Neural progenitor cell (in vitro differentiated cells): ENCODE results near the gene FAF1. TPM values are rescaled to one million over a fixed set of nuclear protein-coding genes. Genes with fewer than 3 reads are reported as not detected.

ENCODE experiments used
- DNase-seq: peaks from one replicate; pipeline ENCODE4 v3.0.0-alpha.2; 2016; ENCODE audit warnings: low spot score
- H2AFZ ChIP-seq: fragments of 200-600 bp; sonication (generic); replicated peaks from 2 replicates; pipeline ENCODE4 v1.6.1; 2016; ENCODE audit warnings: antibody characterized with exemption
- H3F3A ChIP-seq: fragments of 200-600 bp; sonication (generic); 2 replicates; pipeline ENCODE4 v1.6.1; 2016; ENCODE audit warnings: antibody characterized with exemption, low read depth
- H3K27ac ChIP-seq: fragments of 200-600 bp; sonication (generic); 2 replicates; pipeline ENCODE4 v1.5.1; 2016; ENCODE audit warnings: mild to moderate bottlenecking
- H3K27me3 ChIP-seq: fragments of 200-600 bp; sonication (generic); 2 replicates; pipeline ENCODE4 v1.6.1; 2016; ENCODE audit warnings: mild to moderate bottlenecking, moderate library complexity
- H3K36me3 ChIP-seq: fragments of 200-600 bp; sonication (generic); 2 replicates; pipeline ENCODE4 v1.5.1; 2016
- H3K4me1 ChIP-seq: fragments of 200-600 bp; sonication (generic); 2 replicates; pipeline ENCODE4 v1.6.1; 2016; ENCODE audit warnings: mixed run types
- H3K4me2 ChIP-seq: fragments of 200-600 bp; sonication (generic); 2 replicates; pipeline ENCODE4 v1.6.1; 2016
- H3K4me3 ChIP-seq: fragments of 200-600 bp; sonication (generic); 2 replicates; pipeline ENCODE4 v1.5.1; 2016
- H3K79me2 ChIP-seq: fragments of 200-600 bp; sonication (generic); 2 replicates; pipeline ENCODE4 v1.6.1; 2016; ENCODE audit warnings: low read depth
- H3K9ac ChIP-seq: fragments of 200-600 bp; sonication (generic); 2 replicates; pipeline ENCODE4 v1.6.1; 2016
- H3K9me3 ChIP-seq: fragments of 200-600 bp; sonication (generic); 2 replicates; pipeline ENCODE4 v1.5.1; 2016; ENCODE audit warnings: low read depth
- H4K20me1 ChIP-seq: fragments of 200-600 bp; sonication (generic); 2 replicates; pipeline ENCODE4 v1.6.1; 2016; ENCODE audit warnings: low read depth
- H3K27ac Mint-ChIP-seq: 3 replicates; pipeline ENCODE4 v1.8.0; 2021; ENCODE audit warnings: mixed read lengths
- H3K27me3 Mint-ChIP-seq: 2 replicates; pipeline ENCODE4 v1.8.0; 2022; ENCODE audit warnings: low read depth, mild to moderate bottlenecking, inconsistent platforms, moderate library complexity, mixed read lengths; ENCODE audit not compliant: insufficient read depth
- H3K36me3 Mint-ChIP-seq: 3 replicates; pipeline ENCODE4 v1.8.0; 2021; ENCODE audit warnings: mixed read lengths
- H3K4me1 Mint-ChIP-seq: 3 replicates; pipeline ENCODE4 v1.8.0; 2021; ENCODE audit warnings: mixed read lengths
- H3K4me3 Mint-ChIP-seq: 3 replicates; pipeline ENCODE4 v1.8.0; 2021; ENCODE audit warnings: mild to moderate bottlenecking, moderate library complexity, mixed read lengths
- H3K9me3 Mint-ChIP-seq: 3 replicates; pipeline ENCODE4 v1.8.0; 2020; ENCODE audit warnings: mixed read lengths
- CTCF ChIP-seq: fragments of 200-600 bp; sonication (generic); IDR thresholded peaks from 2 replicates; pipeline ENCODE4 v1.5.1; 2017; ENCODE audit warnings: antibody characterized with exemption, mild to moderate bottlenecking
- EZH2 ChIP-seq: fragments of 200-600 bp; sonication (generic); IDR thresholded peaks from 2 replicates; pipeline ENCODE4 v1.6.1; 2017; ENCODE audit warnings: antibody characterized with exemption, mild to moderate bottlenecking, moderate library complexity
- EZH2phosphoT487 ChIP-seq: fragments of 200-600 bp; sonication (generic); IDR thresholded peaks from 2 replicates; pipeline ENCODE4 v1.6.1; 2017; ENCODE audit warnings: antibody characterized with exemption
- total RNA-seq: library from RNA; depleted of rRNA; stranded (reverse); fragments of >200 nt; gene quantifications from 2 replicates; pipeline ENCODE4 v1.2.3, GENCODE V29; 2015; ENCODE audit warnings: low replicate concordance

FAF1 gene
- total RNA-seq, 1 donor from 2014 or later = 103 TPM

GRCh38 chr1:50490640-50491039 lies 469.4 kb downstream of the FAF1 start:
- no peak overlapping the region for H3K9ac ChIP-seq
- H3K79me2 ChIP-seq = no peaks in the 10 kb centered on the region
- H3K4me1 Mint-ChIP-seq = no peaks in the 10 kb centered on the region
- no peaks in the 10 kb centered on the region for H3K36me3 Mint-ChIP-seq
- H3K4me1 ChIP-seq = no peaks in the 10 kb centered on the region
- H3K4me2 ChIP-seq = no peak overlapping the region
- H3K9me3 ChIP-seq = no peaks in the 10 kb centered on the region
- no peak overlapping the region for H3K4me3 ChIP-seq
- H3K27ac Mint-ChIP-seq = no peak overlapping the region
- H3K4me3 Mint-ChIP-seq = no peak overlapping the region
- DNase-seq = no peak
- TF ChIP-seq EZH2phosphoT487 = no peak
- no peak for TF ChIP-seq CTCF
- TF ChIP-seq EZH2 = no peak
- no peak overlapping the region for H2AFZ ChIP-seq
- H3K27me3 Mint-ChIP-seq = no peaks in the 10 kb centered on the region
- no peaks in the 10 kb centered on the region for H3K36me3 ChIP-seq
- no peaks in the 10 kb centered on the region for H4K20me1 ChIP-seq
- H3K9me3 Mint-ChIP-seq = no peaks in the 10 kb centered on the region
- no peaks in the 10 kb centered on the region for H3F3A ChIP-seq
- H3K27ac ChIP-seq = no peak overlapping the region
- no peaks in the 10 kb centered on the region for H3K27me3 ChIP-seq

GRCh38 chr1:50488876-50489275 lies 471.2 kb downstream of the FAF1 start:
- Mint-ChIP-seq H3K36me3 (no peaks in the 10 kb centered on the region), H3K4me3 (no peak overlapping the region), H3K4me1 (no peaks in the 10 kb centered on the region)

GRCh38 chr1:50488356-50488755 lies 471.7 kb downstream of the FAF1 start:
- no peaks in the 10 kb centered on the region for H3K36me3 Mint-ChIP-seq
- no peaks in the 10 kb centered on the region for H3K27me3 Mint-ChIP-seq
- no peak for DNase-seq
- no peak overlapping the region for H3K27ac ChIP-seq
- H4K20me1 ChIP-seq = no peaks in the 10 kb centered on the region
- H2AFZ ChIP-seq = no peak overlapping the region
- H3K79me2 ChIP-seq = no peaks in the 10 kb centered on the region
- H3K27me3 ChIP-seq = no peaks in the 10 kb centered on the region
- no peak overlapping the region for H3K9ac ChIP-seq
- no peak overlapping the region for H3K4me2 ChIP-seq
- H3K36me3 ChIP-seq = no peaks in the 10 kb centered on the region
- no peak overlapping the region for H3K4me3 ChIP-seq
- H3K9me3 Mint-ChIP-seq = no peaks in the 10 kb centered on the region
- no peak overlapping the region for H3K27ac Mint-ChIP-seq
- TF ChIP-seq EZH2 (no peak), CTCF (no peak), EZH2phosphoT487 (no peak)
- H3F3A ChIP-seq = no peaks in the 10 kb centered on the region
- no peaks in the 10 kb centered on the region for H3K9me3 ChIP-seq
- H3K4me1 ChIP-seq = no peaks in the 10 kb centered on the region
- no peak overlapping the region for H3K4me3 Mint-ChIP-seq
- H3K4me1 Mint-ChIP-seq = no peaks in the 10 kb centered on the region

More at GRCh38 chr1:50488876-50489275, 471.2 kb downstream of the FAF1 start:
- H3K9ac ChIP-seq = no peak overlapping the region
- no peaks in the 10 kb centered on the region for H3K79me2 ChIP-seq
- H3K9me3 Mint-ChIP-seq = no peaks in the 10 kb centered on the region
- no peaks in the 10 kb centered on the region for H3K36me3 ChIP-seq
- H3K27ac Mint-ChIP-seq = no peak overlapping the region
- no peak for DNase-seq
- no peaks in the 10 kb centered on the region for H3K4me1 ChIP-seq
- no peaks in the 10 kb centered on the region for H3F3A ChIP-seq
- H3K27ac ChIP-seq = no peak overlapping the region
- no peaks in the 10 kb centered on the region for H3K27me3 Mint-ChIP-seq
- H2AFZ ChIP-seq = no peak overlapping the region
- H3K27me3 ChIP-seq = no peaks in the 10 kb centered on the region
- no peak overlapping the region for H3K4me2 ChIP-seq
- H3K9me3 ChIP-seq = no peaks in the 10 kb centered on the region
- H4K20me1 ChIP-seq = no peaks in the 10 kb centered on the region
- no peak overlapping the region for H3K4me3 ChIP-seq
- no peak for TF ChIP-seq EZH2
- TF ChIP-seq CTCF = no peak
- TF ChIP-seq EZH2phosphoT487 = no peak

GRCh38 chr1:50487725-50488124 lies 472.3 kb downstream of the FAF1 start:
- Histone ChIP-seq H3K4me3 (no peak overlapping the region), H3K79me2 (no peaks in the 10 kb centered on the region), H3K27ac (no peak overlapping the region), H3K27me3 (no peaks in the 10 kb centered on the region), H4K20me1 (no peaks in the 10 kb centered on the region), H3K9ac (no peak overlapping the region), H2AFZ (no peak overlapping the region), H3F3A (no peaks in the 10 kb centered on the region), H3K36me3 (no peaks in the 10 kb centered on the region), H3K4me1 (no peaks in the 10 kb centered on the region), H3K4me2 (no peak overlapping the region), H3K9me3 (no peaks in the 10 kb centered on the region)
- H3K36me3 Mint-ChIP-seq = no peaks in the 10 kb centered on the region
- no peak for DNase-seq
- TF ChIP-seq CTCF = no peak
- TF ChIP-seq EZH2phosphoT487 = no peak
- no peak for TF ChIP-seq EZH2
- no peak overlapping the region for H3K27ac Mint-ChIP-seq
- no peaks in the 10 kb centered on the region for H3K27me3 Mint-ChIP-seq
- no peaks in the 10 kb centered on the region for H3K9me3 Mint-ChIP-seq
- H3K4me3 Mint-ChIP-seq = no peak overlapping the region
- H3K4me1 Mint-ChIP-seq = no peaks in the 10 kb centered on the region
